M059J (cell line): Measurements from ENCODE around the gene GPR180. TPM values are rescaled to one million over a fixed set of nuclear protein-coding genes. Genes with fewer than 3 reads are reported as not detected.

Experiments
- total RNA-seq: library from RNA; depleted of rRNA; stranded (reverse); fragments of >200 nt; shearing (Covaris generic); gene quantifications from 2 replicates; pipeline ENCODE4 v1.2.3, GENCODE V29; 2014; rRNA removed

GPR180 gene
- total RNA-seq, 1 experiment from 2014 or later = 13.9 TPM

Other genes starting within 250 kb of the GPR180 start
- gene DCT, start 122.2 kb upstream of the GPR180 start, total RNA-seq = not detected in 2 replicates
- 13.1 and 15.2 TPM in 2 replicates for gene TGDS, start 5.7 kb upstream of the GPR180 start, total RNA-seq
- 0.07 and 0.32 TPM in 2 replicates for gene SOX21, start 110.7 kb downstream of the GPR180 start, total RNA-seq